ENCODE measurements around the gene MDFIC2.

DNA sequence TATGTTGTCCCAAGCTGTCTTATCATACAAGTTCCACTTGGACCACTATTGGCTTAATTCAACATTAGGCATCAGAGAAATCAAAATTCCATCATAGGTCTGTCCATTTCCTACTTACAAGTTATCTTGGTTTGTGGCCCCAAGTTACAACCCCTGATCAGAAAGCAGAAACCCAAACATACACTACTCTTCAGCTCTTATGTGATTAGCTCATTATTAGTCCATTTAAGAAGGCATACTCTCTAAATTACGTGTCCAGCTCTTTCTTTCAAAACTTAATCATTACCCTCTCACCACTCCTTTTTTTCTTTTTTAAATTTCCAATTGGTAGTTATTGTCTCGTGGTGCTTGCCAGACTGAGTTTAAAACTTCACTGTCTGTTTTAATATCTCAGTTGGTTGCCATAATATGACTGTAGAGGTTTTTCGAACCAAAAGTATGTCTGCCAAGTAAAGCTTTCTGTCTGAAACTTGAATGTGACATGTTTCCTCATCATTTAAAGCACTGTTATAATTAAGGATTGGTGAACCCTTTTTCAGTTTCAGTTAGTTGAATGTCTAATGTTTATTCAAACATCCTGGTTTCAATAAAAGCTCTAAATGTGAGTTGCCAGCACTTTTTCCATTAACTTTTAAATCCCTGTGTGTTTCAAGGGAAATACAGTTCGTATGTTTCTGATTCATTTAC is 162.6 kb downstream of the MDFIC2 start:
- TF ChIP-seq EZH2 (IDR thresholded peaks at IDR 0.05; ENCODE audit: borderline replicate concordance, low read depth, low read length, severe bottlenecking) = no peak
- TF ChIP-seq, protein P1, sequence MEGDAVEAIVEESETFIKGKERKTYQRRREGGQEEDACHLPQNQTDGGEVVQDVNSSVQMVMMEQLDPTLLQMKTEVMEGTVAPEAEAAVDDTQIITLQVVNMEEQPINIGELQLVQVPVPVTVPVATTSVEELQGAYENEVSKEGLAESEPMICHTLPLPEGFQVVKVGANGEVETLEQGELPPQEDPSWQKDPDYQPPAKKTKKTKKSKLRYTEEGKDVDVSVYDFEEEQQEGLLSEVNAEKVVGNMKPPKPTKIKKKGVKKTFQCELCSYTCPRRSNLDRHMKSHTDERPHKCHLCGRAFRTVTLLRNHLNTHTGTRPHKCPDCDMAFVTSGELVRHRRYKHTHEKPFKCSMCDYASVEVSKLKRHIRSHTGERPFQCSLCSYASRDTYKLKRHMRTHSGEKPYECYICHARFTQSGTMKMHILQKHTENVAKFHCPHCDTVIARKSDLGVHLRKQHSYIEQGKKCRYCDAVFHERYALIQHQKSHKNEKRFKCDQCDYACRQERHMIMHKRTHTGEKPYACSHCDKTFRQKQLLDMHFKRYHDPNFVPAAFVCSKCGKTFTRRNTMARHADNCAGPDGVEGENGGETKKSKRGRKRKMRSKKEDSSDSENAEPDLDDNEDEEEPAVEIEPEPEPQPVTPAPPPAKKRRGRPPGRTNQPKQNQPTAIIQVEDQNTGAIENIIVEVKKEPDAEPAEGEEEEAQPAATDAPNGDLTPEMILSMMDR (IDR thresholded peaks at IDR 0.05; ENCODE audit: borderline replicate concordance, extremely low read depth, low read length, poor library complexity, severe bottlenecking) = no peak

All from DND-41 (cell line).